Neuronal stem cell (in vitro differentiated cells): ENCODE data around the gene TLX1.

ENCODE experiments used
- DNase-seq: peaks from one replicate; pipeline ENCODE4 v3.0.0-alpha.2; 2013; ENCODE audit warnings: low spot score
- H2AFZ ChIP-seq: one replicate; pipeline ENCODE4 v1.6.1; 2013; ENCODE audit warnings: mild to moderate bottlenecking, low read length, inconsistent platforms
- H2AK5ac ChIP-seq: 2 replicates; pipeline ENCODE4 v1.6.1; 2013; ENCODE audit warnings: low read depth, mild to moderate bottlenecking, inconsistent platforms, low read length, moderate library complexity, mixed read lengths
- H2BK120ac ChIP-seq: 2 replicates; pipeline ENCODE4 v1.6.1; 2013; ENCODE audit warnings: low read depth, mild to moderate bottlenecking, inconsistent platforms, low read length, moderate library complexity, mixed read lengths
- H2BK12ac ChIP-seq: one replicate; pipeline ENCODE4 v1.6.1; 2013; ENCODE audit warnings: low read length, inconsistent platforms
- H2BK15ac ChIP-seq: 2 replicates; pipeline ENCODE4 v1.6.1; 2013; ENCODE audit warnings: mild to moderate bottlenecking, low read length, inconsistent platforms, mixed read lengths
- H2BK5ac ChIP-seq: one replicate; pipeline ENCODE4 v1.6.1; 2013; ENCODE audit warnings: inconsistent platforms, mild to moderate bottlenecking, low read length, moderate library complexity
- H3K14ac ChIP-seq: one replicate; pipeline ENCODE4 v1.6.1; 2013; ENCODE audit warnings: low read length, inconsistent platforms
- H3K18ac ChIP-seq: 2 replicates; pipeline ENCODE4 v1.6.1; 2013; ENCODE audit warnings: low read length, inconsistent platforms
- H3K23ac ChIP-seq: 2 replicates; pipeline ENCODE4 v1.6.1; 2013; ENCODE audit warnings: low read depth, mild to moderate bottlenecking, mixed read lengths, low read length, inconsistent platforms; ENCODE audit not compliant: poor library complexity
- H3K27ac ChIP-seq: replicated peaks from 3 replicates; pipeline ENCODE4 v1.5.1; 2013; ENCODE audit warnings: low read length, inconsistent platforms
- H3K27me3 ChIP-seq, 3 experiments: 2 replicates each; pipeline ENCODE4 v1.6.1; 2013; ENCODE audit warnings: low read length in 3 of 3, mild to moderate bottlenecking in 2 of 3, inconsistent platforms in 1 of 3, low read depth in 1 of 3, mixed read lengths in 1 of 3, moderate library complexity in 1 of 3; ENCODE audit not compliant: control insufficient read depth in 3 of 3, insufficient read depth in 3 of 3
- H3K36me3 ChIP-seq, 2 donors: replicated peaks in 1 of 2; 2 replicates each; pipeline ENCODE4 v1.6.1; 2013; ENCODE audit warnings: low read length in 2 of 2; ENCODE audit not compliant: control insufficient read depth in 2 of 2, insufficient read depth in 2 of 2
- H3K4ac ChIP-seq: 2 replicates; pipeline ENCODE4 v1.6.1; 2013; ENCODE audit warnings: inconsistent platforms, mild to moderate bottlenecking, low read length, moderate library complexity
- H3K4me1 ChIP-seq, 2 donors: 1 replicate in 1 of 2; 2 replicates in 1 of 2; pipeline ENCODE4 v1.6.1; 2013; ENCODE audit warnings: low read length in 2 of 2, low read depth in 1 of 2; ENCODE audit not compliant: control insufficient read depth in 2 of 2, insufficient read depth in 1 of 2
- H3K4me2 ChIP-seq: one replicate; pipeline ENCODE4 v1.6.1; 2013; ENCODE audit warnings: mild to moderate bottlenecking, low read length, inconsistent platforms; ENCODE audit not compliant: insufficient read depth, poor library complexity, severe bottlenecking
- H3K4me3 ChIP-seq, 2 donors: 2 replicates each; pipeline ENCODE4 v1.5.1; 2013; ENCODE audit warnings: low read length in 2 of 2, mild to moderate bottlenecking in 2 of 2, inconsistent platforms in 1 of 2, moderate library complexity in 1 of 2
- H3K79me1 ChIP-seq: one replicate; pipeline ENCODE4 v1.6.1; 2013; ENCODE audit warnings: low read depth, mild to moderate bottlenecking, inconsistent platforms, low read length, moderate library complexity
- H3K9ac ChIP-seq: one replicate; pipeline ENCODE4 v1.6.1; 2013; ENCODE audit warnings: mild to moderate bottlenecking, low read depth, low read length, inconsistent platforms; ENCODE audit not compliant: poor library complexity
- H3K9me3 ChIP-seq, 2 donors: replicated peaks in 1 of 2; 2 replicates each; pipeline versions ENCODE3 to v1.6.1; 2013; ENCODE audit warnings: low read length in 2 of 2, mild to moderate bottlenecking in 2 of 2, inconsistent platforms in 1 of 2, low read depth in 1 of 2, mixed read lengths in 1 of 2, moderate library complexity in 1 of 2; ENCODE audit not compliant: control insufficient read depth in 2 of 2, insufficient read depth in 1 of 2
- H4K8ac ChIP-seq: one replicate; pipeline ENCODE4 v1.6.1; 2013; ENCODE audit warnings: low read depth, mild to moderate bottlenecking, inconsistent platforms, low read length, moderate library complexity
- H4K91ac ChIP-seq: one replicate; pipeline ENCODE4 v1.6.1; 2013; ENCODE audit warnings: low read length, low read depth, mild to moderate bottlenecking, inconsistent platforms; ENCODE audit not compliant: poor library complexity
- WGBS, 2 donors: extraction: QIAGEN DNeasy Blood & Tissue Kit; methylation state at CpG; one replicate each; pipeline ENCODE4 v1.1.7; 2013; ENCODE audit warnings: missing lambda C conversion rate in 2 of 2, mixed read lengths in 1 of 2; ENCODE audit not compliant: insufficient read length in 2 of 2, insufficient replicate concordance in 1 of 2; ENCODE audit errors: extremely low coverage in 2 of 2; 5-methylcytosine and 5-hydroxymethylcytosine counted together

The TLX1 gene

DNA sequence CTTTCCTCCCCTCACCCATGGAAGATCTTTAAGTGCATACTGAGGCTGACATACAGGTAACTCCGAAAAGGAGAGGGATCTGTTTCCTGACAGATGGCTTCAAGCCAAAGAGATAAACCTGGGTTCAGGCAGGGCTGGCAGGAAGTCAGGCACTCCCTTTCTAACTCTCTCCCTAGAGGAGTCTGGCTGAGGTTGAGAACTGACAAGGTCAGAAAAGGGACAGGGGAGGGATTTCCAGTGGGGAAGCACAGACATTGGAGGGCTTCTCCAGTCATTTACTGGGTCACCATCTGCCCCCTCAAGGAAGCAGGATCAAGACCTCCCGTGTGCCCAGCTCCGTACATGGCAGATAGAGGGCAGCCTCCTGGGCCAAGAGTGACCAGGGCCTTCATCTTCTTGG lies 31.6 kb downstream of the TLX1 start:
- no peak overlapping the region for H3K18ac ChIP-seq
- H3K27ac ChIP-seq, result no peak overlapping the region
- H3K36me3 ChIP-seq, result no peaks in the 10 kb centered on the region
- H3K9ac ChIP-seq, result no peak overlapping the region
- no peak overlapping the region for H3K4me2 ChIP-seq
- H2BK15ac ChIP-seq, result no peak overlapping the region
- H2BK12ac ChIP-seq, result no peak overlapping the region
- no peak overlapping the region for H3K4me3 ChIP-seq
- WGBS, 2 donors, result no CpG with 5 or more reads among the region's 3 CpGs
- no peak overlapping the region for H2AK5ac ChIP-seq
- H3K4me1 ChIP-seq, result no peaks in the 10 kb centered on the region
- H2BK5ac ChIP-seq, result no peak overlapping the region
- peaks cover 0 to 37% (median 21%) of the 10 kb centered on the region in 3 experiments for H3K27me3 ChIP-seq
- no peaks in the 10 kb centered on the region for H3K79me1 ChIP-seq
- H2AFZ ChIP-seq, result no peak overlapping the region
- no peak overlapping the region for H3K23ac ChIP-seq
- no peak overlapping the region for H2BK120ac ChIP-seq
- no peak overlapping the region for H4K8ac ChIP-seq
- no peak for DNase-seq
- no peak overlapping the region for H3K4ac ChIP-seq
- H3K9me3 ChIP-seq, result peaks cover 0 to 6% of the 10 kb centered on the region in 2 donors
- H4K91ac ChIP-seq, result no peak overlapping the region
- peak overlapping the region; percentile 0 for H3K14ac ChIP-seq

DNA sequence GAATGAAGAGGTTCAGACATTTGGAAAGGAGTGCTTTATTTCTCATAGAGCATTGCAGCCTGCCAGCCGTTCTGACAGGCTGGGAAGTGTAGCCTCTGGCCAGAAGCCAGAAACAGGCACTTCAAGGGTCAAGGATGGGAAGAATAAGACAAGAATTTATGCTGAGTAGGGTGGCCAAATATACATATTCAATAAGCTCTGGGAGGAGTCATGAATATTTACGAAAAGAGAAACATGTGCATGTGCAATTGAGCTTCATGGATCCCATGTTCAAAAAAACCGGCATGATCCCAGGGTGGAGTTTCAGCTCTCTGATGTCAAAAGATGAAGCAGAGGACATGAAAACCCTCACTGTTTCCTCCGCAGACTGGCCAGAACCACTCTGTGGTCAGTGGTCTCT lies 32.9 kb downstream of the TLX1 start:
- Histone ChIP-seq H3K9ac (no peak overlapping the region), H3K18ac (no peak overlapping the region), H3K4me2 (no peak overlapping the region), H3K4me3 (no peak overlapping the region), H4K91ac (no peak overlapping the region), H3K36me3 (no peaks in the 10 kb centered on the region), H3K4ac (no peak overlapping the region), H2BK5ac (no peak overlapping the region), H3K9me3 (peaks cover 2 to 4% of the 10 kb centered on the region in 2 donors), H3K23ac (no peak overlapping the region), H4K8ac (no peak overlapping the region), H2BK15ac (no peak overlapping the region), H2BK120ac (no peak overlapping the region), H3K27me3 (peaks cover 0 to 30% (median 19%) of the 10 kb centered on the region in 3 experiments), H3K14ac (no peak overlapping the region), H2AFZ (no peak overlapping the region), H3K79me1 (no peaks in the 10 kb centered on the region), H2AK5ac (no peak overlapping the region), H3K4me1 (no peaks in the 10 kb centered on the region), H2BK12ac (no peak overlapping the region), H3K27ac (no peak overlapping the region)
- WGBS, 2 donors, result no CpG with 5 or more reads among the region's 4 CpGs
- DNase-seq, result no peak

GRCh38 chr10:101165736-101166135 lies 34.6 kb downstream of the TLX1 start:
- Histone ChIP-seq H3K79me1 (no peaks in the 10 kb centered on the region), H3K9ac (no peak overlapping the region), H3K14ac (no peak overlapping the region), H2BK12ac (no peak overlapping the region), H2BK120ac (no peak overlapping the region), H3K4ac (no peak overlapping the region), H2AK5ac (no peak overlapping the region), H3K27me3 (peaks cover 0 to 24% (median 19%) of the 10 kb centered on the region in 3 experiments), H3K27ac (no peak overlapping the region), H3K4me3 (no peak overlapping the region), H2AFZ (no peak overlapping the region), H2BK15ac (no peak overlapping the region), H2BK5ac (no peak overlapping the region), H3K23ac (no peak overlapping the region), H3K4me2 (no peak overlapping the region), H4K8ac (no peak overlapping the region), H3K18ac (no peak overlapping the region), H4K91ac (no peak overlapping the region), H3K36me3 (no peaks in the 10 kb centered on the region), H3K9me3 (peaks cover 0 to 2% of the 10 kb centered on the region in 2 donors), H3K4me1 (no peaks in the 10 kb centered on the region)
- no peak for DNase-seq
- whole genome bisulfite sequencing, 2 donors, result no CpG with 5 or more reads among the region's 3 CpGs

GRCh38 chr10:101166430-101166829 lies 35.3 kb downstream of the TLX1 start:
- Histone ChIP-seq H3K9me3 (peaks cover 0 to 2% of the 10 kb centered on the region in 2 donors), H3K14ac (no peak overlapping the region), H3K79me1 (no peaks in the 10 kb centered on the region), H2AK5ac (no peak overlapping the region), H4K91ac (no peak overlapping the region), H2BK15ac (no peak overlapping the region), H3K4ac (no peak overlapping the region), H3K18ac (no peak overlapping the region), H2AFZ (no peak overlapping the region), H2BK12ac (no peak overlapping the region), H3K27ac (no peak overlapping the region), H3K36me3 (no peaks in the 10 kb centered on the region), H2BK5ac (no peak overlapping the region), H4K8ac (no peak overlapping the region), H3K9ac (no peak overlapping the region), H3K23ac (no peak overlapping the region), H3K4me1 (no peaks in the 10 kb centered on the region), H3K4me3 (no peak overlapping the region), H2BK120ac (no peak overlapping the region), H3K27me3 (peaks cover 0 to 19% (median 19%) of the 10 kb centered on the region in 3 experiments), H3K4me2 (no peak overlapping the region)
- no CpG with 5 or more reads among the region's 2 CpGs for WGBS, 2 donors
- DNase-seq, result no peak
